IMR-90 (cell line): ENCODE data around the gene OAF. TPM values are rescaled to one million over a fixed set of nuclear protein-coding genes. Genes with fewer than 3 reads are reported as not detected.

Source experiments
- ATAC-seq: fragments of 200-7000 bp; cut with Tn5 transposase; 2 replicates; pipeline ENCODE4 v1.9.1; 2020; ENCODE audit warnings: low read depth, mild to moderate bottlenecking, moderate library complexity
- BruUV-seq: library from RNA; stranded (reverse); fragments of 400-500 nt; replicated peaks from 2 replicates; lab custom pipeline; 2021; lab: Mats Ljungman, UMichigan
- CTCF ChIA-PET: fragments of 300-600 bp; formaldehyde crosslinking; extraction: SDS; loops from one replicate; lab custom pipeline; 2021; ENCODE audit warnings: antibody characterized with exemption; lab: Yijun Ruan, JAX
- POLR2A ChIA-PET: fragments of 300-600 bp; sonication (Branson Sonifier 250); formaldehyde crosslinking; loops from one replicate; lab custom pipeline; 2022; ENCODE audit warnings: antibody characterized with exemption; ENCODE audit not compliant: unreplicated experiment; lab: Charles Lee
- DNase-seq: peaks from one replicate; pipeline ENCODE4 v3.0.0; 2013
- H2AFZ ChIP-seq: replicated peaks from 2 replicates; pipeline ENCODE3; 2013; ENCODE audit warnings: low read length, mild to moderate bottlenecking; ENCODE audit not compliant: poor library complexity
- H2AK5ac ChIP-seq: 2 replicates; pipeline ENCODE4 v1.6.1; 2013; ENCODE audit warnings: low read depth, low read length, inconsistent platforms
- H2AK9ac ChIP-seq: replicated peaks from 2 replicates; pipeline ENCODE3; 2013; ENCODE audit warnings: mild to moderate bottlenecking, low read depth, low read length, moderate library complexity; ENCODE audit not compliant: poor library complexity
- H2BK120ac ChIP-seq: 2 replicates; pipeline ENCODE4 v1.6.1; 2013; ENCODE audit warnings: low read depth, low read length, inconsistent platforms
- H2BK15ac ChIP-seq: 3 replicates; pipeline ENCODE4 v1.6.1; 2013; ENCODE audit warnings: low read depth, low read length, inconsistent platforms
- H2BK20ac ChIP-seq: 2 replicates; pipeline ENCODE4 v1.6.1; 2013; ENCODE audit warnings: low read depth, mild to moderate bottlenecking, inconsistent platforms, low read length, moderate library complexity
- H2BK5ac ChIP-seq: 2 replicates; pipeline ENCODE4 v1.6.1; 2013; ENCODE audit warnings: mild to moderate bottlenecking, low read depth, low read length, inconsistent platforms; ENCODE audit not compliant: poor library complexity, severe bottlenecking
- H3K14ac ChIP-seq: replicated peaks from 2 replicates; pipeline ENCODE4 v1.6.1; 2013; ENCODE audit warnings: low read depth, low read length, inconsistent platforms
- H3K18ac ChIP-seq: 2 replicates; pipeline ENCODE4 v1.6.1; 2013; ENCODE audit warnings: low read depth, low read length, control low read depth
- H3K23ac ChIP-seq: 2 replicates; pipeline ENCODE4 v1.6.1; 2013; ENCODE audit warnings: low read depth, low read length, inconsistent platforms
- H3K27ac ChIP-seq: 2 replicates; pipeline ENCODE4 v1.5.1; 2013; ENCODE audit warnings: mild to moderate bottlenecking, control low read depth, low read length; ENCODE audit not compliant: insufficient read depth
- H3K27me3 ChIP-seq: 2 replicates; pipeline ENCODE4 v1.6.1; 2013; ENCODE audit warnings: low read length; ENCODE audit not compliant: control insufficient read depth, insufficient read depth
- H3K36me3 ChIP-seq: 2 replicates; pipeline ENCODE4 v1.6.1; 2013; ENCODE audit warnings: low read length, mixed read lengths; ENCODE audit not compliant: control insufficient read depth, insufficient read depth
- H3K4ac ChIP-seq: 2 replicates; pipeline ENCODE4 v1.6.1; 2013; ENCODE audit warnings: low read depth, low read length, inconsistent platforms
- H3K4me1 ChIP-seq: 2 replicates; pipeline ENCODE4 v1.6.1; 2013; ENCODE audit warnings: low read length, mixed read lengths; ENCODE audit not compliant: control insufficient read depth, insufficient read depth
- H3K4me2 ChIP-seq: 2 replicates; pipeline ENCODE4 v1.6.1; 2013; ENCODE audit warnings: low read depth, mild to moderate bottlenecking, control low read depth, low read length, moderate library complexity
- H3K4me3 ChIP-seq: 2 replicates; pipeline ENCODE4 v1.5.1; 2013; ENCODE audit warnings: low read depth, mild to moderate bottlenecking, control low read depth, low read length, moderate library complexity; ENCODE audit not compliant: insufficient read depth
- H3K56ac ChIP-seq: 2 replicates; pipeline ENCODE4 v1.6.1; 2013; ENCODE audit warnings: low read length, inconsistent platforms; ENCODE audit not compliant: insufficient read depth; ENCODE audit errors: extremely low read depth
- H3K79me1 ChIP-seq, 2 experiments: 2 replicates each; pipeline ENCODE4 v1.6.1; 2013; ENCODE audit warnings: low read length in 2 of 2, inconsistent platforms in 1 of 2, low read depth in 1 of 2
- H3K9ac ChIP-seq: 2 replicates; pipeline ENCODE4 v1.6.1; 2013; ENCODE audit warnings: low read depth, low read length, control low read depth
- H3K9me1 ChIP-seq: 2 replicates; pipeline ENCODE4 v1.6.1; 2013; ENCODE audit warnings: low read length, inconsistent platforms; ENCODE audit not compliant: insufficient read depth
- H3K9me3 ChIP-seq: 2 replicates; pipeline ENCODE4 v1.6.1; 2013; ENCODE audit warnings: low read length; ENCODE audit not compliant: control insufficient read depth, insufficient read depth
- H4K20me1 ChIP-seq: 2 replicates; pipeline ENCODE4 v1.6.1; 2013; ENCODE audit warnings: low read length, inconsistent platforms; ENCODE audit not compliant: insufficient read depth
- H4K5ac ChIP-seq: 2 replicates; pipeline ENCODE4 v1.6.1; 2013; ENCODE audit warnings: mild to moderate bottlenecking, low read depth, low read length, control low read depth
- H4K8ac ChIP-seq, 2 experiments: 2 replicates each; pipeline ENCODE4 v1.6.1; 2013; ENCODE audit warnings: low read depth in 2 of 2, low read length in 2 of 2, control low read depth in 1 of 2, inconsistent platforms in 1 of 2
- H4K91ac ChIP-seq: 2 replicates; pipeline ENCODE4 v1.6.1; 2013; ENCODE audit warnings: low read depth, low read length, inconsistent platforms; ENCODE audit not compliant: insufficient read depth
- BHLHE40 ChIP-seq: fragments of 150-350 bp; IDR thresholded peaks from 2 replicates; pipeline ENCODE4 v1.6.1; 2016; ENCODE audit warnings: mild to moderate bottlenecking, low read depth, low read length
- CEBPB ChIP-seq: IDR thresholded peaks from 2 replicates; pipeline ENCODE4 v1.6.1; 2012; ENCODE audit warnings: low read depth, low read length, improper control_type of control experiment
- CHD1 ChIP-seq: IDR thresholded peaks from 2 replicates; pipeline ENCODE4 v1.6.1; 2012; ENCODE audit warnings: low read depth, low read length, improper control_type of control experiment
- FOS ChIP-seq: fragments of 150-350 bp; IDR thresholded peaks from 2 replicates; pipeline ENCODE4 v1.6.1; 2016; ENCODE audit warnings: low read depth, low read length
- MAFK ChIP-seq: IDR thresholded peaks from 2 replicates; pipeline ENCODE4 v1.6.1; 2012; ENCODE audit warnings: low read depth, low read length, improper control_type of control experiment
- MAZ ChIP-seq: IDR thresholded peaks from 2 replicates; pipeline ENCODE4 v1.6.1; 2012; ENCODE audit warnings: low read depth, mild to moderate bottlenecking, low read length, improper control_type of control experiment, moderate library complexity, borderline replicate concordance
- MXI1 ChIP-seq: IDR thresholded peaks from 2 replicates; pipeline ENCODE4 v1.6.1; 2012; ENCODE audit warnings: low read depth, mild to moderate bottlenecking, low read length, moderate library complexity, borderline replicate concordance
- NFE2L2 ChIP-seq: fragments of 150-350 bp; IDR thresholded peaks from 2 replicates; pipeline ENCODE4 v1.6.1; 2016; ENCODE audit warnings: low read depth, mild to moderate bottlenecking, low read length
- POLR2A ChIP-seq: IDR thresholded peaks from 2 replicates; pipeline ENCODE4 v1.6.1; 2012; ENCODE audit warnings: mild to moderate bottlenecking, low read depth, low read length
- RAD21 ChIP-seq: IDR thresholded peaks from 2 replicates; pipeline ENCODE4 v1.6.1; 2012; ENCODE audit warnings: low read length, improper control_type of control experiment
- RCOR1 ChIP-seq: IDR thresholded peaks from 2 replicates; pipeline ENCODE4 v1.6.1; 2012; ENCODE audit warnings: mild to moderate bottlenecking, low read length, improper control_type of control experiment; ENCODE audit not compliant: insufficient replicate concordance
- RFX5 ChIP-seq: IDR thresholded peaks from 2 replicates; pipeline ENCODE4 v1.8.0; 2012; ENCODE audit warnings: low read depth, mild to moderate bottlenecking, low read length, moderate library complexity
- SMC3 ChIP-seq: fragments of 150-350 bp; IDR thresholded peaks from 2 replicates; pipeline ENCODE4 v1.6.1; 2016; ENCODE audit warnings: low read depth, mild to moderate bottlenecking, antibody characterized with exemption, low read length, moderate library complexity
- dilution Hi-C: fragments of 300-500 bp; cut with HindIII; formaldehyde crosslinking; loops from one replicate; pipeline ENCODE4 v1.14.3; 2018; ENCODE audit warnings: low sequenced_read_pairs; ENCODE audit not compliant: unreplicated experiment
- in situ Hi-C: fragments of 300-500 bp; cut with MboI; formaldehyde crosslinking; loops from 3 replicates; pipeline ENCODE4 v1.14.3; 2019; ENCODE audit warnings: low sequenced_read_pairs, inconsistent platforms, mixed read lengths
- intact Hi-C: fragments of 100-400 bp; cut with micrococcal nuclease; formaldehyde crosslinking; loops from 2 replicates; pipeline ENCODE4 v1.10.0; 2022
- polyA plus RNA-seq, 3 experiments: library from polyadenylated mRNA; depleted of rRNA; stranded (reverse); fragments of >200 nt; gene quantifications; 2 replicates each; pipeline ENCODE4 v1.2.3, GENCODE V29; 2012; ENCODE audit warnings: low replicate concordance in 1 of 3
- total RNA-seq: library from RNA; depleted of rRNA; stranded (reverse); fragments of >200 nt; gene quantifications from 2 replicates; pipeline ENCODE4 v1.2.3, GENCODE V29; 2012

OAF gene
- total and polyA plus RNA-seq, 2 of the 4 experiments (the other 2 are of a cell fraction) = 9.9 to 42.0 TPM

DNA sequence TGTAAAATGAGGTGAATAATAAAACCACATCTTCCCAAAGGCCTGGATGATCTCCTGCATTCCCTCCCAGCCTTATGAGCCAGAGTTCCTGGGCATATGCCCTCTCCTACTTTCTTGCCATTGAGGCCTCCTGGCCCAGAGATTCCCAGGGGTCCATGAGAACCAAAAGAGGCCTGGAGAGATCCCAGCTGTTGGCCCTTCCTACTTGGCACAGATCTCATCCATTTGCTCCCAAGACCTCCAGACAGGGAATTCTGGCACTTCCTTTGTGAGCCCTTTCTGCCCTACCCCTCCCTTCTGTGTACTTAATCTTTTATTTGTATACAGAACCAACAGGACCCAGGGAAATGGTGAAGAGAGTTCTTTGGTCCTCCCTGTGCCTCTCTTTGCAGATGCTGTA, 50.5 kb downstream of the OAF start:
- CTCF ChIA-PET = no interaction called here
- no peaks in the 10 kb centered on the region for H4K20me1 ChIP-seq
- H2AFZ ChIP-seq = no peak overlapping the region
- no peak overlapping the region for H3K27ac ChIP-seq
- H3K9ac ChIP-seq = no peak overlapping the region
- TF ChIP-seq SMC3 = no peak
- no peak for TF ChIP-seq CEBPB
- TF ChIP-seq MAFK = no peak
- TF ChIP-seq RCOR1 = no peak
- TF ChIP-seq NFE2L2 = no peak
- no peak for TF ChIP-seq RFX5
- no peak for TF ChIP-seq BHLHE40
- TF ChIP-seq FOS = no peak
- TF ChIP-seq CHD1 = no peak
- no peak for TF ChIP-seq POLR2A
- TF ChIP-seq MAZ = no peak
- no peak for TF ChIP-seq MXI1
- TF ChIP-seq RAD21 = no peak
- no peak overlapping the region for H4K8ac ChIP-seq
- dilution Hi-C loops (no loop called here), intact Hi-C loops (no loop called here), in situ Hi-C loops (no loop called here)
- H2BK5ac ChIP-seq = no peak overlapping the region
- no peak overlapping the region for H3K4ac ChIP-seq
- no TSS peak for BruUV-seq
- DNase-seq = no peak
- no peak overlapping the region for H3K18ac ChIP-seq
- no peak overlapping the region for H3K4me2 ChIP-seq
- no peak overlapping the region for H3K23ac ChIP-seq
- no peak overlapping the region for H2BK20ac ChIP-seq
- no peak overlapping the region for H4K91ac ChIP-seq
- POLR2A ChIA-PET = no interaction called here
- H3K4me1 ChIP-seq = no peaks in the 10 kb centered on the region
- no peaks in the 10 kb centered on the region for H3K36me3 ChIP-seq
- no peaks in the 10 kb centered on the region for H3K9me3 ChIP-seq
- H2AK5ac ChIP-seq = no peak overlapping the region
- H2AK9ac ChIP-seq = no peak overlapping the region
- no peak overlapping the region for H3K56ac ChIP-seq
- H3K14ac ChIP-seq = no peak overlapping the region
- ATAC-seq = no peak
- H3K27me3 ChIP-seq = peaks cover 61% of the 10 kb centered on the region
- H3K79me1 ChIP-seq = no peaks in the 10 kb centered on the region
- H2BK15ac ChIP-seq = no peak overlapping the region
- H3K4me3 ChIP-seq = no peak overlapping the region
- H3K9me1 ChIP-seq = no peaks in the 10 kb centered on the region
- H4K5ac ChIP-seq = no peak overlapping the region
- H2BK120ac ChIP-seq = no peak overlapping the region
